HG02943 (cell line): ENCODE measurements around the gene KRT79.
"Not testable (repeated sequence)": the region's sequence is repeated elsewhere in the genome, so short reads cannot be mapped to it uniquely, and the experiment has no call there.

Source experiments
- ATAC-seq: cut with Tn5 transposase; IDR thresholded peaks from one replicate; pipeline ENCODE4 v1.9.1; 2021; ENCODE audit warnings: mild to moderate bottlenecking, low read depth, moderate library complexity; ENCODE audit not compliant: unreplicated experiment

Gene KRT79

DNA sequence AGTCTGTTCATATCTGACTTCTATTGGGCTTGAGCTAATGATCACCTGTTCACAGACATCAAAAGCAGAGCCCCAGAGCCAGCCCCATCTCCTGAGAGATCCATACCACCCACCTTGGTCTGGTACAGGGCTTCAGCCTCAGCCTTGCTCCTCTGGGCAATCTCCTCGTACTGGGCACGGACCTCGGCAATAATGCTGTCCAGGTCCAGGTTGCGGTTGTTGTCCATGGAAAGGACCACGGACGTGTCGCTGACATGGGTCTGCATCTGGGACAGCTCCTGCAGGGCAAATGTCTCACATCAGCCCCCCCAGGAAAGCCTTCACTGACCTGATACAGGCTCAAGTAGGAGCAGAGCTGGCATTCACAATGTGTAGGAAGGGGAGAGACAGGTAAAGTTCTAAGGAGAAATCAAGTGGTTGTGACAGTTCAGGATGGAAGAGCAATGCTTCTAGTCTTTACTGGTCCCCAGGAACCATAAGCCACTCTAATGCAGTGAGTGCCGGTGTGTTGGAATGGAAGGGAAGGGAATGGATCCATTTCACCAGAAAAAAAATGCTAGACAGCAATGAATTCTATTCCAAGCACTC lies 25.4 kb downstream of the KRT79 start:
- no peak for ATAC-seq

DNA sequence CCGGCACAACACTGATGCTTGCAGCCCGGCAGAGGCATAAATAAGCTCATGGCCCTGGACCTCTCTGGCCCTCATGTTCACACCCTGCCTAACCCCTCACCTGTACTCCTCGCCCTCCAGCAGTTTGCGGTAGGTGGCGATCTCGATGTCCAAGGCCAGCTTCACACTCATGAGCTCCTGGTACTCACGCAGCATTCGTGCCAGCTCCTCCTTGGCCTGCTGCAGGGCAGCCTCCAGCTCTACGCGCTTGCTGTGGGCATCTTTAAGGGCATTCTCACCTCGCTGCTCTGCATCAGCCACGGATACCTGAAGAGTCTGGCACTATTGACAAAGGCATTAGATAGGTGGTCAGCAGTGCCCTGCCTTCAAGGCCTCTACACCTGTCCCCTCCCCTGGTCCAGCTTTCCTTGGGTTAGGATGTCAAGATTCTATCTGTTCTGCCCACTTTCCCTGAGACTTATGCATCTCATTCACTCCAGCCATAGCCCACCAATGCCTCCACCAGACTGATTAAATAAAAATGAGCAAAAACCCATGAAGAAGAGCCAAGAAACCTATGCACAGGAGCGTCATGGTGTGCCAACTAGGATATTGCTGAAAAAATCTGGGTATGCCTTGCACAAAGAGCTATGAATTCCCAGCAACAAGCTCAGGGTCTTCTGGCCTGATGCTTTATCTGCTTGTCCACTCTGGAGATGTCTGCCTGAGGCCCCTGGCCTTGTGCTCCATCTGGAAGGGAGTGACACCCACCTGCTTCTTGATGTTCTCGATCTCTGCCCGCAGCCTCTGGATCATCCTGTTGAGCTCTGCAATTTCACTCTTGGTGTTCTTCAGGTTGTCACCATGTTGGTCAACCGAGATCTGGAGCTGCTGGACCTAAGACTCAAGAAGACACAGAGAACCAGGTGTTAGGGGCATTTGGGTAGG lies 26.3 kb downstream of the KRT79 start:
- ATAC-seq, result no peak

DNA sequence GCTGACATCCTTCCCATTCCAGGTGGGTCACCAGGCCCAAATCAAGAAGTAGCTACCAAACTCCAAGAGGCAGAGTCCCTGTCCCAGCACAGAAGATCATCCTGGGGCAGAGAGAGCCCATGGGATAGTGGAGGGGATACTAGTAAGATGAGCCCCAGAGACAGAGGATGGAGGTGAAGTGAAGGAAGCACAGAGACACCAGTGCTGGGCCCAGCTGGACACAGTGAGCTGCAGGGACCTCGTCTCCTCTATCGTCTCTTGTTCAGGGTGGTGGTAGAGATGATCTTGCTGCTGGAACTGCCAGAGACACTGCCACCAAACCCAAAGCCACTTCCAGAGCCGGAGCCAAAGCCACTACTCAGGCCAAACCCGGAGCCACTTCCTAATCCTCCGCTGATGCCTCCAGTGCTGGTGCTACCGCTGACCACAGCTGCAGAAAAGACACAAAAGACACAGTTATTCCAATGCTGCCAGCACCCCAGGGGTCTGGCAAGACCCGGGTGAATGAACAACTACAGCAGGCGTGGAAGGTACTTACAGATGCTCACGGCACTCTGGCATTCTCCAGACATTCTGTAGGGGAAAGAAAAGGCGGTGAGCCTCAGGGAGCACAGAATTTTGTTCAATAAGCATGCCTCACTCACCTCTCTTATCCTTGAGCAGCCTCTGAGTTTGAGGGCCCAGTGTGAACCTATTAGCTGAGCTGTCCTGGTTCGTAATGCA lies 27.1 kb downstream of the KRT79 start:
- ATAC-seq, result no peak

DNA sequence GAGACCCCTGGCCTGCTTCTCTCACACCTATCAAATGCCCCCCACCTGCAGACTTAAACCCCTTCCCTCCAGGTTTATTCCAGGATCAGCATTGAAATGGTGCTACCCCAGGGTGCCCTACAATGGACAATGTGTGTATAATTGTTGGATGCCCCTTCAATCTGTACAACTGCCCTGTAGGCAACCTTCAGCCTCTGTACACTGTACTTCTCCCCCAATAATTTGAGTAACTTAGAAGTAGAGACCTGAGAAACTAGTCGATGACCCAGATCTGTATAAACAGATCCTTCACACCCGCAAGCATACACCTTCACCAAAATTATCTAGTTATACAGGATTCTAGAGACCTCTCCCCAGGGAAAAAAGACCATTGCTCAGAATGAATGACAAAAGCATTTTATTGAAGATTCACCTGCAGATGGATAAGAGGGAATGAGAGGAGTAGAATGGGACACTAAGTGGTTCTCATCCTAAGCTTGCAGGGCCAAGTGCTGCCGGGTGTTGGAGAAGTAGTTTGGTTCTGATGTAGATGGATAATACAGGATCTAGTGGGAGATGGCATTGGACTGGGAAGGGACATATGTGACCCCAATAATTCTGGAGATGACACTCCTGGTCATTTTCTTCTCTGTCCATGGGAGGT lies 27.8 kb downstream of the KRT79 start:
- no peak for ATAC-seq

DNA sequence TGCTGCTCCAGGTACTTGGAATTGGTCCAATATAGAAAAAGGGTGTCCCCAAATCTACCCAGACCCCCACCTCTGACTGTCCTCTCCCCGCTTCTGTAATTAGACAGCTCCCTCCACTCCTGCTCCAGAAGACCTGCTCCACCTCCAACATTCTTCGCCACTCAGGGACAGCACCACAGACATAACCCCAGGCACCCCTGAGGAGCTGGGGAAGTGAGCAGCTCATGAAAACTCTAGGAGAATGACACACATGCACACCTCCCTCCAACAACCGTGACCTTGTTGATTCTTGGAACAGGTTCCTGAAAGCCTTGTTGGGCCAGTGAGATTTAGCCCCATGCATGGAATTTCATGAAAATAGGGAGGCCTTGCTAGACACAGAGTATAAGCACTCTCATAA lies 28.4 kb downstream of the KRT79 start:
- no peak for ATAC-seq

DNA sequence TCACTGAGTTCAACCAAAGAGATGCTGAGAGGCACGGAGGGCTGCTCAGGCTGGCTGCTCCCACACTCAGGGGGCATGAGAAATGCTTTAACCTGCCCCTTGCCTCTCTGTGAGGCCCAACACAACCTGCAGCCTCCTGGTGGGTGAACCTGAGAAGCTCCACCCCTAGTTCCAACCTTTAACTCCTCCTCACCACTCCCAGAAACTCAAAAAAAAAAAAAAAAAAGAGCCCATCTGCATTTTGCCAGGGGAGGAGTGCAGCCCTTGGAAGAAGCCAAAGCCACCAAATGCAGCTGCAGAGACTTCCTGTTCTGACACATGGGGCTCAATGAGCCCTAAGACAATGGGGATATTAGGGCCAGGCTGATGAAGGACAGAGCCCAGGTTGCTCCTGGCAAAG lies 29.1 kb downstream of the KRT79 start:
- no peak for ATAC-seq

DNA sequence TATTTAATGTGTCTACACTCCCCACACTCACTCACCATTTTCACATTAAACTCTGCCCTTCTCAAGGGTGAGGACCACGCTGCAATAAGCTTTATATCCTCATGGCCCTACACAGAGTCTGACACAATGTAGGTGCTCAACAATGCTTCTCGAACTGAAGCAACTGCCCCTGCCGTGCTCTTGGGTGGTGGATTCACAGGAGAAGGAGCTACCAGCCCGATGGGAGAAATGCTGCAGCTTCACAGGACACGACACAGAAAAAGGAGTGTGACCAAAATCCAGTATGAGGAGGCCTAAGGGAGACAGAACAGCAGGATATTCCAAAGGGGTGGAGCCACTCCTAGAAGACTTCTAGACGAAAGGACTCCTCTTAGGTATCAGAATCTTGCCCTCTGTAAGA lies 31.7 kb downstream of the KRT79 start:
- ATAC-seq, result no peak

DNA sequence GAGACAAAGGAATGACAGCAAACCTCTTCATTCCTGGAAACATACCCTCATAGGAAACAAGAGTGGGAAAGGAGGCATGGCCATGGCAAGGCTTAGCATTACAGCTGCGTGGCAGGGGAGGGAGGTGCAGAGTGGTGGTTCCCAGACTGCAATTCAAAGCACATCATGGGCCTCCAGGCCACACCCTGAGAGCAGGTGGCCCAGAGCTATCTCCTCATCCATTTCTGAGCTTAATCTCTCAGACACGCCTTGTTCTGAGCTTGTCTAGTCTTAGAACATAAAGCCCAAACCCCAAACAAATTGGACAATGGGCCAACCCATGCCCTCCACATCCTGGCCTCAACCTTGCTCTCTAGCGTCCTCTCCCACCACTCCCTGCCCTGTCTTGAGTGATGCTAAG lies 32.3 kb downstream of the KRT79 start:
- no peak for ATAC-seq

DNA sequence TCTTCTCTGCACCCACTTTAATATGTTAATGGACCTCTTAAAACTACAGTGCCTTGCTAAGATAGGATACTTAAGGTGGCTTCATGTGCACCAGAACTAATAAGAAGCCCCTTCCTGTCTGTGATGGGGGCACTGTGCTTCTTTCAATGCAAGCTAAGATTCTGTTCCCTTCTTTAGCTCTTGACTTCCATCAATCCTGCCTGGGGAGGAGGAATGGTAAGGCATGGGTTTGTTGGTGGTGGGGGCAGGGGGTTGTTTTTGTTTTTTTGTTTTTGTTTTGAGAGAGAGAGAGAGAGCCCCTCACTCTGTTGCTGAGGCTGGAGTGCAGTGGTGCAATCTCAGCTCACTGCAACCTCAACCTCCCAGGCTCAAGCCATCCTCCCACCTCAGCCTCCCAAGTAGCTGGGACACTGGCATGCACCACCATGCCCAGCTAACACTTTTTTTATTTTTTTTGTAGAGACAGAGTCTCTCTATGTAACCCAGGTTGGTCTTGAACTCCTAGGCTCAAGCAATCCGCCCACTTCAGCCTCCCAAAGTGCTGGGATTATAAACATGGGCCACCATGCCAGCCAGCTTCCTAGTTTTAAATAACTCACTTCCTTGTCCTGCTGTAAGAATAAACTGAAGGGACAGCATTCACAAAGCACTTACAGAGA lies 33.7 kb downstream of the KRT79 start:
- ATAC-seq, result no peak

DNA sequence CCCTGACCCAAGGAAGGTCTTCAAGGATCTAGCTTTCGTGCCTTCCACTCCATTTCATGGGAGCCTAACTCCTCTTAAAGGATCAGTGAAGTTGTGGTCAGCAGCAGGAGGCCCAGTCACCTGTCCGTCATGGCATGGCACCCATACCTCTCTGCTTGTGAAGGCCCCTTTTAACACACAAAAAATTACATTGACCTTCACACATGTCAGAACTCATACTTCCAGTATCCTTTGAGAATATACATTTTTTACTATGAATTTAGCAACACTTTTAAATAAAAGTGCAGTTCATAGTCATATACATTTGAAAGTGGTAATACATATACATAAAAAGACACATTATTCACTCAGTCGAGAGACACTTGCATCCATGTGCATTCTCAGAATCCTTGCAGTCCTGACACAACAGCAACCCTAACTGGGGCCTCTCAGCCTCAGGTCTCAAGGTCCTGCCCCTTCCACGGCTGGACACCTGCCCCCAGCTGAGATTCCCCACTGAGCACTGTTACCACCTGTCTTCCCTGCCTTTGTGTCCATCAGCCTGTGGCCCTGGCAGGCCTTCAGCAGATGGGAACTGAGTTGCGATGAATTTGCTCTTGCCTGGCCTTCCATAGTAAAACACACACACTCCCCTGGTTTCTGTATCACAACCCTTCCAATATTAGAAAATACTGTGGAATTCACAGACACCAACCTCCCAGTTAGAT lies 34.5 kb downstream of the KRT79 start:
- no peak for ATAC-seq

DNA sequence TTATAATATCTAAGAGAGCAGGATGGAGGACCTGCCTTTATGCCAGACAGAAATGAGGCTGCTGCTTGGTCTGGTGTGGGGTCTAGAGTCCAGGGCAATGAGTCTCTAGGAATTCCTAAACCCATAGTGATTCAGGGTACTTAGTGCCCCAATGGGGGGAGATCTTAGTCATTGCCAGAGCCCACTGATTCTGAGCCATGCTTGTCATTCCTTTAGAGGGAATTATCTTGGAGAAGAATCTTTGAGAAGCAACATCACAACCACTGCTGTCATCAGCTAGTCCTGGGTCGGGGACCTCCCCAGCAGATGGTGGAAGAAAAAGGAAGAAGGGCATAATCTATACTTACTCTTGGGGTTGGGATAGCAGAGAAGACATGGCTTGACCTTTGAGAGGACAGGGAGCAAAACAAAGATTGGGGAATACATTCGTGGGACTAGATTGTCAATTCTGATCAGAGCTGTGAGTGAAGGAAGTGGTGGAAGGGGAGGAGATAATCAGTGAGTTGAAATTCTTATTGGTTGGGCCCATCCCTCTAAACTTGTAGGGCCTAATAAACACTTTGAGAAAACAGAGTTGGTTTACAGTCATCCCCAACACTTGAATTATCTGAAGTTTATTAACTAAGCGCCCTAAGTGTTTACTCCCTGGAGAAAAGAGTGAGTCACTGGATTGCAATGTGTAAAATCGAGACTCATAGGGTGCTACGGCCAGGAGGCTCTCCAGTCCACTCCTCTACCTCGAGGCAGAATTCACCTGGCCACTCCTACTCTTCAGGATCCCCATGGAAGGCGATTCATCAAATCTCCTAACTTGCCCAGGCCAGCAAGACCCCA lies 35.2 kb downstream of the KRT79 start:
- no peak for ATAC-seq

DNA sequence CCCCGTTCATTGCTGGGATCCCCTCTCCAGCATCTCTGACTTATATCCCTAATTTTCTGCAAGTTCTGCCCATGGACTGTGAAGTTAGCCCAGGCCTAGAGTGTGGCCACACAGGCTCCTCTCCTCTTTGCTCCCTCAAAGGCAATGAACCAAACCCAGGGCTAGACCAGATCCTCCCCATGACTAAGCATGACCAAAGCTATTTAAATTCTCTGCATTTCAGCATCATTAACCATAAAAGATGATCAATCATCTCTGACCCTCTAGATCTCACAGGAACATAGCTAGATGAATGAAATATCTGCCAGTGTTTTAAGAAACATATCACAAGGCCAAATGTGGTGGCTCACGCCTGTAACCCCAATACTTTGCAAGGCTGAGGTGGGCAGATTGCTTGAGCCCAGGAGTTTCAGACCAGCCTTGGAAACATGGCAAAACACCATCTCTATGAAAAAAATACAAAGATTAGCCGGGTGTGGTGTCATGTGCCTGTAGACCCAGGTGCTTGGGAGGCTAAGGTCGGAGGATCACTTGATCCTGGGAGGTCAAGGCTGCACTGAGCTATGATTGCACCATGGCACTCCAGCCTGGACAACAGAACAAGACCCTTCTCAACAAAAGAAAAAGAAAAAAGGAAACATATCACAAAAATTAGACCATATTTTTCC lies 36.0 kb downstream of the KRT79 start:
- ATAC-seq, result no peak

DNA sequence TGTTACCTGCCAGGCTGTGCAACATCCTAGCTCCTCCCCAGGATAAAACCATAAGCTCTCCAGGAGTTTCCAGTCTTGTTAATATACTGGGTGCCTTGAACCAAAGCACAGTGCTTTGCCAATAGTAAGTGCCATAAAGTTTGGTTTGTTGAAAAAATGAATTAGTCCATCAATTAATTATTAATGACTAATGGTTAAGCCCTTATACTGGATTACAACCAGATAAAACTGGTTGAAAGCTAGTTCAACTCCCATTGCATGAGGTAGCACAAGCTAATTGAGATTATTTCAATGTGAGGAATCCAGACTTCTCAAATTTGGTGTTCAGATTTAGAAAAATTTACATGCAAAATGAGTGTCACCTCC lies 36.6 kb downstream of the KRT79 start:
- no peak for ATAC-seq

DNA sequence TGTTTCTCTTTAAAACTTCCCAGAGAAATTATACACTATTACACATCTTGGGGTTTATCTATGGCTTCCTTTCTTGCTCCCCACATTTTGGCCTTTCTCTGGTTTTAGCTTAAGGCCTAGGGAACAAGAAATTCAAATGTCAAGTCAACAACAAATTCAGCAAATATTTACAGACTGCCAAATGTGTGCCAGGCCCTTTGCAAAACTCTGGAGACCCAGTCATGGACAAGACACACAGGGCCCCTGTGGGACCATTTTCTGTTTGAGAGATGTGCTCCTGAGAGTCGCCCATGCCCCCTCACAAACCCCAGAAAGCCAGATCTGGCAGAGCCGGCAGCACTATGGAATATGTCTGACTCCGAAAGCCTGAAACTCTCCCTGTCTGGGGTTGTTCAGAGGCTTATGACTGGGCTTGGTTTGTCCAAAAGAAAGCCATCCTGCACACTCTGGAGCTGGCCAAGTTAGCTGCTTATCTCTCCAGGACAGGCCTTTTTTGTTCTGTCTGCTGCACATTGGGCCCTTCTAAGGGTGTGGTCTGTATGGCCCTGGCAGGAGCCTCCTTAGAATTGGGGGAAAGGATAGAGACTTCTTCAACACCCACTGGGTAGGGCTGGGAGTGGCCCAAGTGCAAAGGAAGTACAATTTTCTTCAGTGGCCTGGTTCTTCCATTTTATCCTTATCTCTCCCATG lies 37.1 kb downstream of the KRT79 start:
- ATAC-seq, result no peak

DNA sequence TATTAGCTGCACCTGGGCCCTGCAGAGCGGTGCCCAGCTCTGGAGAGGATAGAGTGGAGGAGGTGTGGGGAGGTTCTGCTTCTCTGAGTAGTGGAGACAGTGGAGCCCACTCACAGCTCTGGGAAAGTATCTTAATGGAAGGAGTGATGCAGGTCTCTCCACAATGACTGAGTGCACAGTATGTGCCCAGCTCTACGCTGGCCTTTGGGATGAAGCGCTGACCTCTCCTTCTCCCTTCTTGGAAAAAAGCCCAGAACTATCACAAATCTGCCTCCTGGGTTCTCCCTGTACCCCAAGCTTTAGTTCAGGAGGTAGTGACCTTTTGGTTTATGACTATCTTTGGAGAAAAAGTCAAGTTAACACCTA lies 37.7 kb downstream of the KRT79 start:
- no peak for ATAC-seq

DNA sequence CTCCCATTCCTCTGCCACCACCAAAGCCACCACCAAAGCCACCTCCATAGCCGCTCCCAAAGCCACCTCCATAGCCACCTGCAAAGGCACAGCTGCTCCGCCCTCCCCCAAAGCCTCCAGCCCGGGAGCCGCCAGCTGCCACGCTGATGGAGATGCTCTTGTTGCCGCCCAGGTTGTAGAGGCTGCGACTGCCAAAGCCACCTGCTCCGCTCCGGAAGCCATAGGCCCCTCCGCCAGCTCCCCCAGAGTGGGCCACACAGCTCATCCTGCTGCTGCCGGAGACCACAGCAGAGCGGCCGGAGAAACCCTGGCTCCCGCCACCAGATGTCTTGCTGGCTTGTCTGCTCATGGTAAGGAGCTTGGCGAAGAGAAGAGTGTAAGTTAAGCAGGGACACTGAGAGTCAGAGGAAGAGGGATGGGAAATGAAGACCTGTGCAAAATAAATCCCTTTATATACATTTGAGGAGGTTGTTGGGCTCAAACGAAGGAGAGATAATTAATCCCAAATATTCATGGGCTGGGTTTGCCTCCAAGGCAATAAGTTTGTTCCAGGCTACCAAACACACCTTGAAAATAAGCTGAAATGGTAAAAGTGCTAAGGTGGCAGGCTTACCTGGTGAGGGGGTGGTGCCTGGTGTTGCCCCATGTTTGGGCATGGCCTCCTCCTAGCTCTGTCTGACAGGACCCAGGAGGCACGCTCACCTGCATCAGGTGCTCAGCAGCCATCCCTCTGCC lies 38.2 kb downstream of the KRT79 start, which contains the start of gene KRT3:
Gene KRT3 (minus strand): TSS at position 424 of the 735 bp plus-strand sequence. CDS start 75 bp downstream, at position 349.
- ATAC-seq, result no peak

DNA sequence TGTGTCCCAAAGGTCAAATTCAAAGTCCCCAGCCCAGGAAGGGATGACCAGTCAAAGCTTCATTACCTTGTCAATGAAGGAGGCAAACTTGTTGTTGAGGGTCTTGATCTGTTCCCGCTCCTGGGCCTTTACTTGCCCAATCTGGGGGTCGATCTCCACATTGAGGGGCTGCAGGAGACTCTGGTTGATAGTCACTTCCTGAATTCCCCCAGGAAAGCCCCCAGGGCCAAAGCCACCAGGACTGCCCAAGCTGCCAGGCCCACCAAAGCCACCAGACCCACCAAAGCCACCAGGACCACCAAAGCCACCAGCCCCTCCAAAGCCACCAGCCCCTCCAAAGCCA lies 38.8 kb downstream of the KRT79 start:
- not testable (repeated sequence) for ATAC-seq
